ENCODE measurements around the gene KLC3. TPM values are rescaled to one million over a fixed set of nuclear protein-coding genes. Genes with fewer than 3 reads are reported as not detected.

The KLC3 gene
- total RNA-seq, 1 experiment from 2014 or later = 0.37 TPM

DNA sequence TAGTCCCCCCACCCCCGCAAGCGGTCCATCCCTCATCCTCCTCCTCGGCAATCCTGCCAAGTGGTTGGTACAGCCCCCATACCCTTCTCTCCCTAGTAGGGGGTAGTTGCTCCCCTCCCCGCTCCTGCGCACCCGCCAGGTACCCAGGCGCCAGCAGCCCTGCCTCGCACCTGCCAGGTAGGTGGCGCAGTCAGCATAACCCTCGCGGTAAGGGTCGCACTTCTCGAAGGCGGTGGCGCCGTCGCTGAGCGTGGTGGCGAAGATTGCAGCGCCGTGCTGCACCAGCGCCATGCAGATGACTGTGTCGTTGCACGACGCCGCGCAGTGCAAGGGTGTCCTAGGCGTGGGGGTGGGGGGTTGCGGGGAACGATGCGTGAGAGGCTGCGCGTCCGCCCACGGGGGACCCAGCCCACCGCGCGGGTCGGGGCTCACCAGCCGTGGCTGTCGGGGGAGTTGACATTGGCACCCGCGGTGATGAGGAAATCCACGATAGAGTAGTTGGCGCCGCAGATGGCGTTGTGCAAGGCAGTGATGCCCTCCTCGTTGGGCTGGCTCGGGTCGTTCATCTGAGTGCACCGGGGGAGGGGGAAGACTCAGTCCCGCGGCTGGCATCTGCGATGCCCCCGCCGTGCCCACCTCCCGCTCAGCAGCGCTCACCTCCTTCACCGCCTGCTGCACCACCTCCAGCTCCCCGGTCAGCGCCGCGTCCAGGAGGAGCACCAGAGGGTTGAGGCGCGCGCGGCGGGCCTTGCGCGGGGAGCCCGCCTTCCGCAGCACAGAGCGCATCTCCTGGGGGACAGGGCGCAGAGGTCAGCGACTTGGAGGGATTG is 45.1 kb downstream of the KLC3 start:
- no peak overlapping the region for H3K4me3 ChIP-seq
- no peaks in the 10 kb centered on the region for H3K27me3 ChIP-seq (replicated peaks)
- H3K36me3 ChIP-seq = no peaks in the 10 kb centered on the region
- DNase-seq (ENCODE audit: low read depth in 1 of 2, low spot score in 2 of 2) = no peak
- H3K9me3 ChIP-seq (replicated peaks) = no peaks in the 10 kb centered on the region
- H3K27ac ChIP-seq = no peak overlapping the region
- H3K4me1 ChIP-seq (replicated peaks) = peaks cover 6% of the 10 kb centered on the region; the same call in 1 of the 2 replicates

DNA sequence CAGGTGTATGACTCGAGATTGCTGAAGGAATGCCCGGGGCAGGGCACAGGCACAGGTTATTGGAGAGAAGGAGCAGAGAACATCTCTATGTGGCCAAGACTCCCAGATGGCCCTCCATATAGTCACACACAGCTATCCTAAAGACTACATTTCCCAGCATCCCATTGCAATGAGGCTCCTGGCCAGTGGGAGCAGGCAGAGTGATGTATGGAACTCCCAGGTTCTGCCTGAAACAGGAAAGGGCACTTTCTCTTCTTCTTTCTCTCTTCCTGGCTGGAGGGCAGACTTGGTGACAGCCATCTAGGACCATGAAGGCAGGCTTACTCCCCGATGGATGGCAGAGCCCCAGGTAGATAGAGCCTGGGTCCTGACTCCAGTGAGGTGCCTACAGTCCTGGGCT is 50.8 kb downstream of the KLC3 start:
- Histone ChIP-seq H3K27ac (no peak overlapping the region), H3K4me3 (no peak overlapping the region), H3K36me3 (no peaks in the 10 kb centered on the region), H3K9me3 (replicated peaks) (no peaks in the 10 kb centered on the region), H3K4me1 (replicated peaks) (0 out of 2 replicates have a peak, but pooled peaks cover 3% of the 10 kb centered on the region), H3K27me3 (replicated peaks) (no peaks in the 10 kb centered on the region)
- no peak for DNase-seq (ENCODE audit: low read depth in 1 of 2, low spot score in 2 of 2)

GRCh38 chr19:45391871-45392665 is 51.5 kb downstream of the KLC3 start:
- H3K36me3 ChIP-seq = no peaks in the 10 kb centered on the region
- no peak overlapping the region for H3K4me3 ChIP-seq
- no peak overlapping the region for H3K27ac ChIP-seq
- DNase-seq (ENCODE audit: low read depth in 1 of 2, low spot score in 2 of 2) = no peak
- no peaks in the 10 kb centered on the region for H3K27me3 ChIP-seq (replicated peaks)
- 0 out of 2 replicates have a peak, but pooled peaks cover 3% of the 10 kb centered on the region for H3K4me1 ChIP-seq (replicated peaks)
- no peaks in the 10 kb centered on the region for H3K9me3 ChIP-seq (replicated peaks)

DNA sequence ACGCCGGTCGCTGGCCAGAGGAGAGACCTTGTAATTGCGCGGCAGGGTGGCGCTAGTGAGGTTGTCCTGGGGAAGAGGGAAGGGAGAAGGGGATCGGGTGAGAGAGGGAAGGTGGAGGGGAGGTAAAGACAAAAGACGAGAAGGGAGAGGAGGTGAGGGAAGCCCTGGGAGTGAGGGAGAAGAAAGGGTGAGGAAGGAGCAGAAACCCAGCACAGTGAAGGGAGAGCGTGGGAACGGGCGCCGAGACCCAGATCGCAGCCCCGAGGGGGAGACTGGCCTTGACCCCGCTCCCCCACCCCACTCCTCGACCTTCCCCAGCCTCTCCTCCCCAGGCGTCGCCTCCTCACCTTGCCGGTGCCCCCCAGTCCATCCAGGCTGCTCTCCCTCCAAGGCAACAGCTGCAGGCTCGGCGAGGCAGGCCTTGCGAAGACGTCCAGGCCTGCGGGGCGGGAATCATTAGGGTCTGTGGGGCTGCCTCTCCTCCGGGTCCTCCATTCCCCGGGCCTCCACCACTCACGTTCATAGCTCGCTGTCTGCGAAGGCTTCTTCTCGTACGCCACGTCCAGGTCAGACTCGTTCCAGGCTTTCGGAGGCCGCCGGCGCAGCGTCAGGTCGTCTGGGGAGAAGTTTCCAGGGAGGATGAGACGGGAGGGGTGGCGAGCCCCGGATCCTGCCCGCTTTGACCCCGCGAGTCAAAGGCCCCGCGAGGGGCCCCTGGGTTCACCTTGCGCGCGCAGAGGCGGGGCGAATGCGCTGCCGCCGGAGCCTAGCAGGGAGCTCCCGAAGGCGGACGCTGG is 55.5 kb downstream of the KLC3 start:
- DNase-seq (ENCODE audit: low read depth in 1 of 2, low spot score in 2 of 2) = no peak
- H3K4me1 ChIP-seq (replicated peaks) = peaks cover 10% of the 10 kb centered on the region
- H3K4me3 ChIP-seq = no peak overlapping the region
- H3K27ac ChIP-seq = no peak overlapping the region
- H3K36me3 ChIP-seq = no peaks in the 10 kb centered on the region; the same call in 1 of the 2 replicates
- no peaks in the 10 kb centered on the region for H3K27me3 ChIP-seq (replicated peaks)
- H3K9me3 ChIP-seq (replicated peaks) = no peaks in the 10 kb centered on the region

GRCh38 chr19:45400192-45400591 is 59.6 kb downstream of the KLC3 start:
- Histone ChIP-seq H3K36me3 (no peaks in the 10 kb centered on the region; the same call in 1 of the 2 replicates), H3K9me3 (replicated peaks) (no peaks in the 10 kb centered on the region), H3K4me1 (replicated peaks) (peaks cover 16% of the 10 kb centered on the region), H3K4me3 (no peak overlapping the region), H3K27ac (no peak overlapping the region), H3K27me3 (replicated peaks) (no peaks in the 10 kb centered on the region)
- DNase-seq (ENCODE audit: low read depth in 1 of 2, low spot score in 2 of 2) = no peak

Other genes with a start within 250 kb of the KLC3 start
- gene PPP1R37, start 247.6 kb upstream of the KLC3 start, total RNA-seq (2014; rRNA removed; shearing (Covaris generic)) = 34.6 and 38.4 TPM in 2 replicates
- not detected in 2 replicates for gene NKPD1, start 179.8 kb upstream of the KLC3 start, total RNA-seq (2014; rRNA removed; shearing (Covaris generic))
- 13.3 and 19.9 TPM in 2 replicates for gene TRAPPC6A, start 162.5 kb upstream of the KLC3 start, total RNA-seq (2014; rRNA removed; shearing (Covaris generic))
- gene BLOC1S3, start 162.0 kb upstream of the KLC3 start, total RNA-seq (2014; rRNA removed; shearing (Covaris generic)) = 2.9 and 10.6 TPM in 2 replicates
- 0.05 TPM in 1 of 2 replicates, not detected in the other for gene EXOC3L2, start 95.3 kb upstream of the KLC3 start, total RNA-seq (2014; rRNA removed; shearing (Covaris generic))
- 11.3 and 15.6 TPM in 2 replicates for gene MARK4, start 89.5 kb upstream of the KLC3 start, total RNA-seq (2014; rRNA removed; shearing (Covaris generic))
- not detected in 2 replicates for gene CKM, start 17.9 kb upstream of the KLC3 start, total RNA-seq (2014; rRNA removed; shearing (Covaris generic))
- 45.8 and 63.4 TPM in 2 replicates for gene ERCC2, start 29.8 kb downstream of the KLC3 start, total RNA-seq (2014; rRNA removed; shearing (Covaris generic))
- 5.1 and 5.6 TPM in 2 replicates for gene PPP1R13L, start 64.3 kb downstream of the KLC3 start, total RNA-seq (2014; rRNA removed; shearing (Covaris generic))
- 10.5 and 25.5 TPM in 2 replicates for gene POLR1G, start 65.9 kb downstream of the KLC3 start, total RNA-seq (2014; rRNA removed; shearing (Covaris generic))
- 102 and 247 TPM in 2 replicates for gene ERCC1, start 83.2 kb downstream of the KLC3 start, total RNA-seq (2014; rRNA removed; shearing (Covaris generic))
- 1.1 TPM in 1 of 2 replicates, not detected in the other for gene FOSB, start 127.2 kb downstream of the KLC3 start, total RNA-seq (2014; rRNA removed; shearing (Covaris generic))
- gene RTN2, start 156.3 kb downstream of the KLC3 start, total RNA-seq (2014; rRNA removed; shearing (Covaris generic)) = 5.1 and 7.5 TPM in 2 replicates
- gene PPM1N, start 157.7 kb downstream of the KLC3 start, total RNA-seq (2014; rRNA removed; shearing (Covaris generic)) = 0.29 TPM in 1 of 2 replicates, not detected in the other
- 115 TPM in 2 replicates for gene VASP, start 166.7 kb downstream of the KLC3 start, total RNA-seq (2014; rRNA removed; shearing (Covaris generic))
- 10.7 and 18.2 TPM in 2 replicates for gene OPA3, start 244.1 kb downstream of the KLC3 start, total RNA-seq (2014; rRNA removed; shearing (Covaris generic))